WERI-Rb-1 (cell line): Measurements from ENCODE around the gene PABPN1.

Experiments
- DNase-seq: peaks from one replicate; pipeline ENCODE4 v3.0.0-alpha.2; 2020
- H3K27ac ChIP-seq: fragments of 250-450 bp; sonication (Bioruptor Pico); 2 replicates; pipeline ENCODE4 v1.5.1; 2020; ENCODE audit warnings: mild to moderate bottlenecking, moderate library complexity
- H3K27me3 ChIP-seq: fragments of 250-450 bp; sonication (Bioruptor Pico); 2 replicates; pipeline ENCODE4 v1.5.1; 2021; ENCODE audit warnings: mild to moderate bottlenecking, low read depth, moderate library complexity; ENCODE audit not compliant: insufficient read depth, severe bottlenecking
- H3K36me3 ChIP-seq: fragments of 250-450 bp; sonication (Bioruptor Pico); 2 replicates; pipeline ENCODE4 v1.5.1; 2020; ENCODE audit warnings: mild to moderate bottlenecking, moderate library complexity
- H3K4me3 ChIP-seq: 2 replicates; pipeline ENCODE4 v1.5.1; 2011; ENCODE audit warnings: low read depth, mild to moderate bottlenecking, control low read depth, low read length
- H3K9me3 ChIP-seq: fragments of 250-450 bp; sonication (Bioruptor Pico); 2 replicates; pipeline ENCODE4 v1.5.1; 2021; ENCODE audit warnings: mild to moderate bottlenecking, moderate library complexity; ENCODE audit not compliant: severe bottlenecking
- CTCF ChIP-seq: IDR thresholded peaks from 2 replicates; pipeline ENCODE4 v1.5.1; 2011; ENCODE audit warnings: low read depth, mild to moderate bottlenecking, control low read depth, inconsistent platforms, low read length

Gene PABPN1

GRCh38 chr14:23345987-23346692 is 24.9 kb downstream of the PABPN1 start:
- Histone ChIP-seq H3K4me3 (no peak overlapping the region), H3K36me3 (no peaks in the 10 kb centered on the region), H3K27ac (no peak overlapping the region), H3K27me3 (no peaks in the 10 kb centered on the region), H3K9me3 (no peaks in the 10 kb centered on the region)
- peak; percentile 40 for DNase-seq
- peak; percentile 45 for TF ChIP-seq CTCF

DNA sequence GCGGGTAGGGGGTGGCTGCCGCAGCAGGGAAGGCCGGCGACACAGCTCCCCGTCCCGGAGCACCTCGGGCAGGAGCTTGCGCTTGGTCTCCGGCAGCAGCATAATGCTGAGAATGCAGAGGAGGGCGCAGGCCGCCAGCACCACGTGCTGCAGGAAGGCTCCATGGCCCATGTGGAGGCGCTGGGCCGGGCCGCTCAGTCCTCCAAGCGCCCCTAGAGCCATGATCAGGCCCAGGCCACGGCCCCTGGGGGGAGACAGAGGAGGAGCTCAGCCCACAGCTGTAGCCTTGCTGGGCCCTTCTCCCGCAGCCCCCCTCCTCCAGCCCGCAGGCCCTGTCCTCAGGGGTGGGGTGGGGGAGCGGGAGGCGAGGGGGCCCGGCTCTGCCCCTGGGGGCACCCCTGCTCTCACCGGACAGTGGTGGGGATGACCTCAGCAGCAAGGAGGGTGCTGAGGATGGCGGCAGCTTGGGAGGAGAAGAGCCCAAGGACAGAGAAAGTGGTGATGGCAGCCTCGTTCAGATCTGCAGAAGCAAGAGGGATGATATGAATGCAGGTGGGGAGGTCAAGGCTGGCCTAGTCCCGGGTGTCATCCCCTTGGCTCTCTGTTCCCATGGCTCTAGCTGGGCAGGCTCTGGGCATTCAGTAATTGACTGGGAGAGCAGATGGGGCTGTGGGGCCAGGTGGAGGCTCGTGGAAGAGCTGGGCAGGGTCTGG is 25.6 kb downstream of the PABPN1 start:
- Histone ChIP-seq H3K27me3 (no peaks in the 10 kb centered on the region), H3K36me3 (no peaks in the 10 kb centered on the region), H3K27ac (no peak overlapping the region), H3K9me3 (no peaks in the 10 kb centered on the region), H3K4me3 (no peak overlapping the region)
- no peak for TF ChIP-seq CTCF
- no peak for DNase-seq

- no peak for TF ChIP-seq CTCF
- H3K36me3 ChIP-seq: no peaks in the 10 kb centered on the region
- H3K9me3 ChIP-seq: no peaks in the 10 kb centered on the region
- no peak overlapping the region for H3K27ac ChIP-seq
- DNase-seq: no peak
- H3K4me3 ChIP-seq: no peak overlapping the region
- no peaks in the 10 kb centered on the region for H3K27me3 ChIP-seq
Measured at GRCh38 chr14:23347406-23348296, 26.4 kb downstream of the PABPN1 start.

GRCh38 chr14:23348297-23348655 is 27.0 kb downstream of the PABPN1 start:
- no peak overlapping the region for H3K27ac ChIP-seq
- H3K9me3 ChIP-seq: no peaks in the 10 kb centered on the region
- H3K27me3 ChIP-seq: no peaks in the 10 kb centered on the region
- H3K36me3 ChIP-seq: no peaks in the 10 kb centered on the region
- DNase-seq: no peak
- H3K4me3 ChIP-seq: no peak overlapping the region
- TF ChIP-seq CTCF: no peak

GRCh38 chr14:23349156-23349845 is 28.0 kb downstream of the PABPN1 start:
- no peak for DNase-seq
- Histone ChIP-seq H3K27ac (no peak overlapping the region), H3K27me3 (no peaks in the 10 kb centered on the region), H3K9me3 (no peaks in the 10 kb centered on the region), H3K36me3 (no peaks in the 10 kb centered on the region), H3K4me3 (no peak overlapping the region)
- TF ChIP-seq CTCF: no peak
